Measurements from ENCODE around the gene CTSW.
A peak's percentile ranks its signal among the peaks of the same experiment; 100 is the strongest.

Gene CTSW

GRCh38 chr11:65906602-65907001 is 27.0 kb downstream of the CTSW start:
- no peak for DNase-seq

GRCh38 chr11:65907878-65908277 is 28.2 kb downstream of the CTSW start:
- no peak for DNase-seq

- DNase-seq: no peak
Observed at GRCh38 chr11:65911682-65912568, 32.3 kb downstream of the CTSW start.

DNA sequence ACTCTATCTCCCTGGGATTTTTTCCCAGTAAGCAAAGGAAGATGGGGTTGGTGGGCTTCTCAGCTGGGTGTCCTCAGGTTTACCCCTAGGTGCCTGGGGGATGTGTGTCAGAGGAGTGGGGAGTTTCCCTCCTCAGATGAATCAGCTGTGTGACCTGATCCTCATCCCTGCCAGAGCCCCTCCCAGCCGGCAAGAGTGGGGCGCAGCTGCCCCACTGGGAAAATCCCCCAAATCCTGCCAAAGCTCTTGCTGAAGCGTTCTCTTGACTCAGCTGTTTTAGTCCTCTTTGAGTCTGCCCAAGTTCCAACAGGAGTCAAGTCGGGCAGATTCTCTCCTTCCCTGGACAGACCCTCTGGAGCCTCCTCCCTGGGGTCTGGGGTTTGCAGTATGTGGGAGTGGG is 33.2 kb downstream of the CTSW start:
- DNase-seq: no peak

- DNase-seq: no peak
Observed at GRCh38 chr11:65915101-65915820, 35.6 kb downstream of the CTSW start.

GRCh38 chr11:65915821-65916251 is 36.2 kb downstream of the CTSW start:
- no peak for DNase-seq

GRCh38 chr11:65916391-65916790 is 36.8 kb downstream of the CTSW start:
- no peak for DNase-seq

- DNase-seq: no peak
Observed at GRCh38 chr11:65917077-65917433, 37.4 kb downstream of the CTSW start.

DNA sequence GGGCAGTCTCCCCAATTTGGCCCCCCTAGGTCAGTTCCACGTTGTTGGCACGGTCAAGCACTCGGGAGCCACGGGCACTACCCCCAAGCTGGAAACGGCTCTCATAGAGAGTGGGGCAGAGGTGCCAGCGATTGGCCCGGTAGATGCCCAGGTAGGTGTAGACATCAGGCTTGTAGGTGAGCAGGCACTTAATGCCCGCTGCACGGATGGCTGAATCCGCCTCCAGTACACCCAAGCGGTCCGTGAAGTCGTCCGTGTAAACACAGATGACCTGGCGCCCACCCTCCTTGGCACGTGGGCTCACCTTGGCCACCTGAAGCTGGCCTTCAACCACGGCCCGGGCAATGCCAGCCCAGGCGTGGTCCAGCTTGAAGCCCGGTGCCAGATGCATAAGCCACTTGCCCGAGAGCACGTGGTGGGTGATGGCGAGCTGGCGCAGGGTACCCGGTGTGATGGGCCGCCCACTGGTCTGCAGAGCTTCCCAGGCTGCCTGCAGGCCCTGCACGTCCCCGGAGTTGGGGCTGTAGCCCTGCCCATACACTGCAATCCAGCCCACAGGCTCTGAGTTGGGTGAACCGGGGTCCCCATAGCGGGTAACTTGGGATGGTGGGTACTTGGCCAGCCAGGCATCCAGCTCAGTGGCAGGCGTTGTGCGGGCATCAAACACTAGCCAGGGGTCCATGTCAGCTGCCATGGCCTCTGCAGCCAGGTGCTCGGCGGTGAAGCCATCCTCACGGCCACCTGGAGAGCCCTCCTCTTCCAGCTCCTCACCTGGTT is 38.0 kb downstream of the CTSW start:
- no peak for DNase-seq

GRCh38 chr11:65918211-65919140 is 38.8 kb downstream of the CTSW start, which contains the start of gene C11orf68:
C11orf68 (minus strand) TSS chr11:65919062; CDS start chr11:65919031, 31 bp downstream.
- no peak for DNase-seq

DNA sequence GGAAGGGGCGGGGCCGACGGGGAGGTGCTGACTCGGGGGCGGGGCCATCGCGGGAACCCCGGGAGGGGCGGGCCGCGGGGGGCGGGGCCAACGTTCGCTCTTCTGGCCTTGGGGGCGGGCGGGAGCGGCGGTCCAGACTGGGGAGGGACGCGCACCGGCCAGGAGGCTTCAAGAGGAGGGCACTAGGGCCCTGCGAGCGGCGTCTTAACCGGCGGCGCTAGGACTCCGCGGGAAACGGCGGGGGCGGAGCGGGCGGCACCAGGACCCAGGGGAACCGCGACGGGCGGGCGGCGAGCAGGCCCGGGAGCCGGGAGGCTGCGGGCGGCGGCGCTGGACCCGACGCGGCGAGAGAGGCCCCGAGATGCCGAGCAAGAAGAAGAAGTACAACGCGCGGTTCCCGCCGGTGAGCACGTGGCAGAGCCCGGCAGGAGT is 39.5 kb downstream of the CTSW start, which contains the start of gene DRAP1:
Gene DRAP1 (plus strand): TSS at position 286 of the 432 bp plus-strand sequence. CDS start 76 bp downstream, at position 362.
- peak; percentile 99 for DNase-seq

DNA sequence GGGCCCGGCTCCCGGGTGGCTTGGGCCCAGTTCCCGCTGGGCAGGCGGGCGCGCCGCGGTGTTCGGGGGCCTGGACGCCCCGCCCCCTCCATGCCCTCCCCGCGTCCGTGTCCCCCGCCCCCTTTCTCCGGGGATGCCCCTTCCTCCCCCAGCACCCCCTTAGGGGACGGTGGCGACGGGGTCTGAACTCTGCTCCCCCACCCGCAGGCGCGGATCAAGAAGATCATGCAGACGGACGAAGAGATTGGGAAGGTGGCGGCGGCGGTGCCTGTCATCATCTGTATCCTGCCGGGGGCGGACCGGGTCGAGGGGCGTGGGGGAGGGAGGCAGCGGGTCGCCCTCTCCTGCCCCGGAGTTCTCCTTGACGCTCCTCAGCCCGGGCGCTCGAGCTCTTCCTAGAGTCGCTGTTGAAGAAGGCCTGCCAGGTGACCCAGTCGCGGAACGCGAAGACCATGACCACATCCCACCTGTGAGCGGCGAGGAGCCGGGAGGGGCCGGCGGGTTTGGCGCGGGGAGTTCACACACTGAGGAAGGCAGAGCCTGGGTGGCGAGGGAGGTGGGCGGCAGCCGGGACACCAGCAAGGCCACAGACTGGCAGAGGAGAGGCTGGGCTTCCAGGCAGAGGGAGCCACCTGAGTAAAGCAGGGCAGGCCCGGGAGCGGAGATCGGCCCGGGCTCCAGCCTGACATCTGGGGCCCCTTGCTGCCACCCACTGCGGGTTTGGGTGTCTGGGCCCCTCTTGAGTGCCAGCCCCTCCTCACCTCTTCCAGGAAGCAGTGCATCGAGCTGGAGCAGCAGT is 40.1 kb downstream of the CTSW start:
- peak; percentile 48 for DNase-seq

GRCh38 chr11:65920372-65920802 is 40.8 kb downstream of the CTSW start:
- DNase-seq: no peak

GRCh38 chr11:65921033-65921555 is 41.5 kb downstream of the CTSW start:
- DNase-seq: no peak

GRCh38 chr11:65921876-65922275 is 42.2 kb downstream of the CTSW start:
- no peak for DNase-seq

- DNase-seq: no peak
Observed at GRCh38 chr11:65922565-65922964, 42.9 kb downstream of the CTSW start.

GRCh38 chr11:65925397-65925796 is 45.8 kb downstream of the CTSW start:
- no peak for DNase-seq

DNA sequence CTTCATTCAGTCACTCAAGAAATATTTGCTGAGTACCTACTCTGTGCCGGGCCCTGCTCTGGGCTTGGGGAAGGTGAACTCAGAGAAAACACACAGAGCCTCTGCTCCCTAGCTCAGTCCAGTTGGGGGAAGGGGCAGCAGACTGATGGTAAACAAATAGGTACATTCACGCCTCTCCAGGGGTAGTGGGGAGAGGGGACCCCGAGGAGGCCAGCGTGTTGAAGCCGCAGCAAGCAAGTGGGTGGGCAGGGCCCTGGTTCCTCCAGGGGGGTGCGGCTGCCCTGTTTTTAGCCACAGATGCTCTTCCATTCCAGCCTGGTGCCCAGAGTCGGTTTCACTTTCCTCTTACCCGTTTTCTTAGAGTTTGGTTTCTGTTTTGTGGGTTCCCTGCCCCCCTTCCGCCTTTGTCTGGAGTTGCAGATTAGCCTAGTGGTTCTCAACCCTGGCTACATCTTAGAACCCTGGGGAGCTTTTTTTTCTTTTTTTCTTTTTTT is 48.3 kb downstream of the CTSW start:
- DNase-seq: peak; percentile 72

DNA sequence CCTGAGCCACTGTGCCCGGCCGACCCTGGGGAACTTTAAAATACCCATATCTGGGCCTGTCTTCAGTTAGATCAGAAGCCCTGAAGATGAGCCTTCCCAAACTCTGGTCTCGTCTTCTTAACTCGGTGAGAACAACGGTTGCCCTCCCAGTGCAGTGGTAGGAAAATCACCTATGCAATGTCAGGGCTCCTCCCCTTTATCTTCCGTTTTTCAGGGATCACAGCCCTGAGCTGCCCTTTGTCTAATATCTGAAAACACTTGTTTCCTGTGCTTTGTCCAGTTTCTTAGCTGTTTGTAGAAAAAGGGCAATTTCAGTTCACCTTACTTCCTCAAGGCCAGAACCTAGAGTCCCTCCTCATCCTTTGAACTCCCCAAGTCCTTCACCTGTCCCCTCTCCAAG is 49.0 kb downstream of the CTSW start:
- no peak for DNase-seq

- DNase-seq: no peak
Observed at GRCh38 chr11:65931773-65932557, 52.3 kb downstream of the CTSW start.

Measured in activated CD4-positive, alpha-beta T cell treated with anti-CD3 and anti-CD28 coated beads, Interleukin-2, amount 50 U/mL, for 1 hour (primary cell).